Panc1 (cell line): ENCODE data around the gene MRGPRD. TPM values are rescaled to one million over a fixed set of nuclear protein-coding genes. Genes with fewer than 3 reads are reported as not detected.

Source experiments
- ATAC-seq: fragments of 200-7000 bp; cut with Tn5 transposase; 2 replicates; pipeline ENCODE4 v1.9.1; 2020; ENCODE audit warnings: mild to moderate bottlenecking, moderate library complexity
- Bru-seq: library from RNA; stranded (reverse); fragments of 400-500 nt; gene quantifications from one replicate; lab custom pipeline; 2021; lab: Mats Ljungman, UMichigan
- BruChase-seq, 2 experiments: library from RNA; stranded (reverse); fragments of 400-500 nt; gene quantifications; one replicate each; lab custom pipeline; 2021; lab: Mats Ljungman, UMichigan
- BruUV-seq: library from RNA; stranded (reverse); fragments of 400-500 nt; replicated peaks from 2 replicates; lab custom pipeline; 2021; lab: Mats Ljungman, UMichigan
- CTCF ChIA-PET: fragments of 300-600 bp; sonication (Branson Sonifier 250); formaldehyde crosslinking; loops from one replicate; lab custom pipeline; 2022; ENCODE audit warnings: antibody characterized with exemption; lab: Charles Lee
- POLR2A ChIA-PET: fragments of 300-600 bp; sonication (Branson Sonifier 250); formaldehyde crosslinking; loops from one replicate; lab custom pipeline; 2022; ENCODE audit warnings: antibody characterized with exemption; lab: Charles Lee
- DNase-seq: peaks from one replicate; pipeline ENCODE4 v3.0.0-alpha.2; 2010; ENCODE audit warnings: low read depth, low spot score
- H3K27ac ChIP-seq: 2 replicates; pipeline ENCODE4 v1.5.1; 2011; ENCODE audit warnings: mild to moderate bottlenecking, low read length, inconsistent platforms
- H3K27me3 ChIP-seq: fragments of 200-500 bp; sonication (Bioruptor generic); 2 replicates; pipeline ENCODE4 v1.6.0; 2014; ENCODE audit warnings: low read length, inconsistent platforms; ENCODE audit not compliant: control insufficient read depth, insufficient read depth
- H3K36me3 ChIP-seq: fragments of 200-500 bp; sonication (Bioruptor generic); 2 replicates; pipeline ENCODE4 v1.5.1; 2014; ENCODE audit warnings: inconsistent platforms, mild to moderate bottlenecking, low read length, moderate library complexity; ENCODE audit not compliant: control insufficient read depth, insufficient read depth
- H3K4me1 ChIP-seq: 2 replicates; pipeline ENCODE4 v1.5.1; 2011; ENCODE audit warnings: inconsistent platforms, mild to moderate bottlenecking, low read length, moderate library complexity; ENCODE audit not compliant: control insufficient read depth, insufficient read depth
- H3K4me3 ChIP-seq, 2 experiments: 2 replicates each; pipeline ENCODE4 v1.5.1; 2011 to 2012; ENCODE audit warnings: low read depth in 2 of 2, low read length in 2 of 2, mild to moderate bottlenecking in 2 of 2, inconsistent platforms in 1 of 2, moderate library complexity in 1 of 2
- H3K9me3 ChIP-seq: fragments of 200-500 bp; sonication (Bioruptor generic); 2 replicates; pipeline ENCODE4 v1.5.1; 2014; ENCODE audit warnings: low read depth, mild to moderate bottlenecking, inconsistent platforms, low read length, moderate library complexity; ENCODE audit not compliant: control insufficient read depth, insufficient read depth
- POLR2AphosphoS5 ChIP-seq: IDR thresholded peaks from 2 replicates; pipeline ENCODE4 v1.6.1; 2012; ENCODE audit warnings: mild to moderate bottlenecking, low read depth, low read length, moderate library complexity
- SIN3A ChIP-seq: IDR thresholded peaks from 2 replicates; pipeline ENCODE4 v1.6.1; 2012; ENCODE audit warnings: low read depth, mild to moderate bottlenecking, low read length, moderate library complexity, borderline replicate concordance; ENCODE audit not compliant: insufficient read depth
- TCF7L2 ChIP-seq: IDR thresholded peaks from 2 replicates; pipeline ENCODE4 v1.6.1; 2011; ENCODE audit warnings: mild to moderate bottlenecking, low read depth, low read length, inconsistent platforms
- in situ Hi-C: cut with HindIII; loops from 2 replicates; pipeline ENCODE4 v1.10.0; 2016; ENCODE audit warnings: low sequenced_read_pairs, low pct_unique_long_range_greater_than_20kb
- intact Hi-C: fragments of 100-400 bp; cut with micrococcal nuclease; formaldehyde crosslinking; loops from one replicate; pipeline ENCODE4 v1.10.0; 2022; ENCODE audit not compliant: unreplicated experiment
- long read RNA-seq: library from polyadenylated mRNA; unstranded; transcript quantifications from one replicate; pipeline ENCODE4 v2.0.0, GENCODE V29; 2021; ENCODE audit not compliant: unreplicated experiment
- polyA plus RNA-seq: library from polyadenylated mRNA; unstranded; fragments of >200 nt; gene quantifications from one replicate; pipeline ENCODE4 v1.2.1, GENCODE V29; 2012; ENCODE audit warnings: missing spikeins; ENCODE audit not compliant: insufficient read length
- total RNA-seq: library from RNA; stranded (reverse); gene quantifications from one replicate; pipeline ENCODE4 v1.2.1, GENCODE V29; 2021; ENCODE audit not compliant: unreplicated experiment
- TF ChIP-seq, protein P1 (sequence below), 2 experiments: IDR thresholded peaks; 2 replicates each; pipeline ENCODE4 v1.6.1; 2011 to 2012; ENCODE audit warnings: low read depth in 2 of 2, control low read depth in 1 of 2, low read length in 1 of 2, mild to moderate bottlenecking in 1 of 2, moderate library complexity in 1 of 2; ENCODE audit not compliant: insufficient read depth in 1 of 2
- TF ChIP-seq, protein P2 (sequence below): fragments of 450-650 bp; IDR thresholded peaks from 2 replicates; pipeline ENCODE4 v1.5.1; 2017; ENCODE audit warnings: mild to moderate bottlenecking

Gene MRGPRD, protein sequence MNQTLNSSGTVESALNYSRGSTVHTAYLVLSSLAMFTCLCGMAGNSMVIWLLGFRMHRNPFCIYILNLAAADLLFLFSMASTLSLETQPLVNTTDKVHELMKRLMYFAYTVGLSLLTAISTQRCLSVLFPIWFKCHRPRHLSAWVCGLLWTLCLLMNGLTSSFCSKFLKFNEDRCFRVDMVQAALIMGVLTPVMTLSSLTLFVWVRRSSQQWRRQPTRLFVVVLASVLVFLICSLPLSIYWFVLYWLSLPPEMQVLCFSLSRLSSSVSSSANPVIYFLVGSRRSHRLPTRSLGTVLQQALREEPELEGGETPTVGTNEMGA
- total RNA-seq (not detected), Bru-seq, nascent RNA (not detected), BruChase-seq, experiment 1, labeled RNA remaining after a 2-hour chase (not detected), BruChase-seq, experiment 2, labeled RNA remaining after a 6-hour chase (not detected)
- not detected for polyA plus RNA-seq
- long read RNA-seq, result 0 reads

- Histone ChIP-seq H3K36me3 (no peaks in the 10 kb centered on the region), H3K27ac (no peak within 1 kb of the TSS), H3K4me3 (no peak within 1 kb of the TSS), H3K4me1 (no peaks in the 10 kb centered on the region), H3K9me3 (no peaks in the 10 kb centered on the region), H3K27me3 (no peaks in the 10 kb centered on the region; the same call in 1 of the 2 replicates)
- intact Hi-C loops (no loop called here), in situ Hi-C loops (no loop called here)
- POLR2A ChIA-PET, result no interaction called here
- no peak for ATAC-seq
- BruUV-seq, result no TSS peak
- CTCF ChIA-PET, result no interaction called here
- TF ChIP-seq TCF7L2 (no peak), SIN3A (no peak), POLR2AphosphoS5 (no peak)
- TF ChIP-seq, protein P1, sequence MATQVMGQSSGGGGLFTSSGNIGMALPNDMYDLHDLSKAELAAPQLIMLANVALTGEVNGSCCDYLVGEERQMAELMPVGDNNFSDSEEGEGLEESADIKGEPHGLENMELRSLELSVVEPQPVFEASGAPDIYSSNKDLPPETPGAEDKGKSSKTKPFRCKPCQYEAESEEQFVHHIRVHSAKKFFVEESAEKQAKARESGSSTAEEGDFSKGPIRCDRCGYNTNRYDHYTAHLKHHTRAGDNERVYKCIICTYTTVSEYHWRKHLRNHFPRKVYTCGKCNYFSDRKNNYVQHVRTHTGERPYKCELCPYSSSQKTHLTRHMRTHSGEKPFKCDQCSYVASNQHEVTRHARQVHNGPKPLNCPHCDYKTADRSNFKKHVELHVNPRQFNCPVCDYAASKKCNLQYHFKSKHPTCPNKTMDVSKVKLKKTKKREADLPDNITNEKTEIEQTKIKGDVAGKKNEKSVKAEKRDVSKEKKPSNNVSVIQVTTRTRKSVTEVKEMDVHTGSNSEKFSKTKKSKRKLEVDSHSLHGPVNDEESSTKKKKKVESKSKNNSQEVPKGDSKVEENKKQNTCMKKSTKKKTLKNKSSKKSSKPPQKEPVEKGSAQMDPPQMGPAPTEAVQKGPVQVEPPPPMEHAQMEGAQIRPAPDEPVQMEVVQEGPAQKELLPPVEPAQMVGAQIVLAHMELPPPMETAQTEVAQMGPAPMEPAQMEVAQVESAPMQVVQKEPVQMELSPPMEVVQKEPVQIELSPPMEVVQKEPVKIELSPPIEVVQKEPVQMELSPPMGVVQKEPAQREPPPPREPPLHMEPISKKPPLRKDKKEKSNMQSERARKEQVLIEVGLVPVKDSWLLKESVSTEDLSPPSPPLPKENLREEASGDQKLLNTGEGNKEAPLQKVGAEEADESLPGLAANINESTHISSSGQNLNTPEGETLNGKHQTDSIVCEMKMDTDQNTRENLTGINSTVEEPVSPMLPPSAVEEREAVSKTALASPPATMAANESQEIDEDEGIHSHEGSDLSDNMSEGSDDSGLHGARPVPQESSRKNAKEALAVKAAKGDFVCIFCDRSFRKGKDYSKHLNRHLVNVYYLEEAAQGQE (IDR thresholded peaks at IDR 0.05; ENCODE audit: insufficient read depth in 1 of 2, low read depth in 2 of 2, low read length in 1 of 2), result no peak
- TF ChIP-seq, protein P2, sequence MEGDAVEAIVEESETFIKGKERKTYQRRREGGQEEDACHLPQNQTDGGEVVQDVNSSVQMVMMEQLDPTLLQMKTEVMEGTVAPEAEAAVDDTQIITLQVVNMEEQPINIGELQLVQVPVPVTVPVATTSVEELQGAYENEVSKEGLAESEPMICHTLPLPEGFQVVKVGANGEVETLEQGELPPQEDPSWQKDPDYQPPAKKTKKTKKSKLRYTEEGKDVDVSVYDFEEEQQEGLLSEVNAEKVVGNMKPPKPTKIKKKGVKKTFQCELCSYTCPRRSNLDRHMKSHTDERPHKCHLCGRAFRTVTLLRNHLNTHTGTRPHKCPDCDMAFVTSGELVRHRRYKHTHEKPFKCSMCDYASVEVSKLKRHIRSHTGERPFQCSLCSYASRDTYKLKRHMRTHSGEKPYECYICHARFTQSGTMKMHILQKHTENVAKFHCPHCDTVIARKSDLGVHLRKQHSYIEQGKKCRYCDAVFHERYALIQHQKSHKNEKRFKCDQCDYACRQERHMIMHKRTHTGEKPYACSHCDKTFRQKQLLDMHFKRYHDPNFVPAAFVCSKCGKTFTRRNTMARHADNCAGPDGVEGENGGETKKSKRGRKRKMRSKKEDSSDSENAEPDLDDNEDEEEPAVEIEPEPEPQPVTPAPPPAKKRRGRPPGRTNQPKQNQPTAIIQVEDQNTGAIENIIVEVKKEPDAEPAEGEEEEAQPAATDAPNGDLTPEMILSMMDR, result no peak
- no peak for DNase-seq
Observed at GRCh38 chr11:68980776-68981065, at the start of gene MRGPRD. Gene MRGPRD (minus strand): TSS chr11:68980986. CDS start chr11:68980986, 0 bp downstream.

DNA sequence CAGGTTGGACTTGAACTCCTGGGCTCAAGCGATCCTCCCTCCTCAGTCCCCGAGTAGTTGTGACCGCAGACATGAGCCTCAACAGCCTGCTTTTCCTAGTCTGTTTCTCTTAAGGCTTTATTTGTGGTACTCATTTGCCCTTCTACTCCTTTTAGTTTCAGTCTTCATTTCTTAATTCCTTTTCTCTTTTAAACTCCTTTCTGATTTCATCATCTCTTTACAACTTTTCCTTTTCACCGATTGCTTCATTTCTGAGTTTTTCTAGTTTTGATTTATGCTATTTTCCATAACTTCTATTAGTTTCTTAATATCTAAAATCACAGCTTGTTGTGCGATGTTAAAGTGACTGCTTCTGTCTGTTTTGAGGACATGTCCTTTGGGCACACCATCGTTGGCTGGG, 49.5 kb upstream of the MRGPRD start:
- TF ChIP-seq, protein P2, result no peak
- CTCF ChIA-PET, result no interaction called here
- in situ Hi-C loops (no loop called here), intact Hi-C loops (no loop called here)
- Histone ChIP-seq H3K36me3 (no peaks in the 10 kb centered on the region), H3K9me3 (no peaks in the 10 kb centered on the region), H3K27me3 (peaks cover 2% of the 10 kb centered on the region; the same call in 1 of the 2 replicates), H3K27ac (no peak overlapping the region), H3K4me1 (no peaks in the 10 kb centered on the region), H3K4me3 (no peak overlapping the region)
- POLR2A ChIA-PET, result no interaction called here
- no peak for DNase-seq
- no peak for ATAC-seq
- BruUV-seq, result no TSS peak
